Neutrophil (primary cell): ENCODE measurements around the gene POU3F1.

Experiments
- H3K27ac ChIP-seq: fragments of 200-600 bp; sonication (generic); 2 replicates; pipeline ENCODE4 v1.5.1; 2016; ENCODE audit warnings: mild to moderate bottlenecking, moderate library complexity
- H3K27me3 ChIP-seq: fragments of 200-600 bp; sonication (generic); 2 replicates; pipeline ENCODE4 v1.6.0; 2016; ENCODE audit warnings: mild to moderate bottlenecking
- H3K36me3 ChIP-seq: fragments of 200-600 bp; sonication (generic); 2 replicates; pipeline ENCODE4 v1.5.1; 2017
- H3K4me1 ChIP-seq, 2 experiments: fragments of 200-600 bp in 1 of 2; sonication (generic) in 1 of 2; 1 replicate in 1 of 2; 2 replicates in 1 of 2; pipeline versions ENCODE4 v1.5.1 to v1.6.1; 2013 to 2016; ENCODE audit warnings: low read depth in 1 of 2, low read length in 1 of 2, mild to moderate bottlenecking in 1 of 2, moderate library complexity in 1 of 2; ENCODE audit not compliant: control insufficient read depth in 1 of 2, insufficient read depth in 1 of 2
- H3K4me3 ChIP-seq, 2 experiments: fragments of 200-600 bp in 1 of 2; sonication (generic) in 1 of 2; 1 replicate in 1 of 2; 2 replicates in 1 of 2; pipeline ENCODE4 v1.5.1; 2013 to 2016; ENCODE audit warnings: low read depth in 1 of 2, low read length in 1 of 2, mild to moderate bottlenecking in 1 of 2, moderate library complexity in 1 of 2
- H3K9me3 ChIP-seq: fragments of 200-600 bp; sonication (generic); 2 replicates; pipeline ENCODE4 v1.5.1; 2016
- TF ChIP-seq, protein P1 (sequence below): fragments of 200-600 bp; sonication (generic); IDR thresholded peaks from 2 replicates; pipeline ENCODE4 v1.5.1; 2016; ENCODE audit warnings: antibody characterized with exemption

Gene POU3F1

DNA sequence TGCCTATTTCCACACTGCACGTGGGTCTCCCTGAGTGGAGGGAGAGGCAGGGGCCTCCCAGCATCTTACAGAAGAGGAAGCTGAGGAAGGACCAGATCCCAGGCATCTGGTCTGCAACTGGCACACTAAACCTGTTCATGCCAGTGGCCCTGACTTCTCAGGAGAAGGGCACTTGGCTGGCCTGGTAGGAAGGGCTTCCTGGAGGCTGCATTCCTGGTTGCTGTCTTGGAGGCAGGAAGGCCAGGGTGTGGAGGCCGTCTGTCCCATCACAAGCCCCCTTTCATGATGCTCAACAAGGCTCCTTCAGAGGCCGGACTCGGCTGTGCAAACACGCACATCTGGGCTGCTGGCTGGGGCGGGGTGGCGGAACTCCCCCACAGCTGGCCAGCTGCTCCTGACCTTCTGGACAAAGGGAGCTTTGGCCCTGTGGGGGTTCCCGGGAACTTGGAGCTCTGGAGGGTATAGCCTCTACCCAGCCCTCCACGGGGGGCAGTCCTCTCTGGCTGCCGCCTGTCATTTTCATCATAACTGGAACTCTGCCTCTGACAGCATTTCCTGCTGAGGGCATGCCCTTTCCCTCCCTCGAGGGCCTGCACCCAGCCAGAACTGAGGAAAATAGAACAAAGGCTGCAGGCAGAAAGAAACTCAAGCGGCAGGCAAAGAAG lies 39.2 kb upstream of the POU3F1 start:
- H3K36me3 ChIP-seq: no peaks in the 10 kb centered on the region
- peaks cover 21% of the 10 kb centered on the region for H3K27me3 ChIP-seq
- H3K9me3 ChIP-seq: no peaks in the 10 kb centered on the region
- no peaks in the 10 kb centered on the region for H3K4me1 ChIP-seq
- H3K27ac ChIP-seq: no peak overlapping the region
- H3K4me3 ChIP-seq: no peak overlapping the region
- TF ChIP-seq, protein P1, sequence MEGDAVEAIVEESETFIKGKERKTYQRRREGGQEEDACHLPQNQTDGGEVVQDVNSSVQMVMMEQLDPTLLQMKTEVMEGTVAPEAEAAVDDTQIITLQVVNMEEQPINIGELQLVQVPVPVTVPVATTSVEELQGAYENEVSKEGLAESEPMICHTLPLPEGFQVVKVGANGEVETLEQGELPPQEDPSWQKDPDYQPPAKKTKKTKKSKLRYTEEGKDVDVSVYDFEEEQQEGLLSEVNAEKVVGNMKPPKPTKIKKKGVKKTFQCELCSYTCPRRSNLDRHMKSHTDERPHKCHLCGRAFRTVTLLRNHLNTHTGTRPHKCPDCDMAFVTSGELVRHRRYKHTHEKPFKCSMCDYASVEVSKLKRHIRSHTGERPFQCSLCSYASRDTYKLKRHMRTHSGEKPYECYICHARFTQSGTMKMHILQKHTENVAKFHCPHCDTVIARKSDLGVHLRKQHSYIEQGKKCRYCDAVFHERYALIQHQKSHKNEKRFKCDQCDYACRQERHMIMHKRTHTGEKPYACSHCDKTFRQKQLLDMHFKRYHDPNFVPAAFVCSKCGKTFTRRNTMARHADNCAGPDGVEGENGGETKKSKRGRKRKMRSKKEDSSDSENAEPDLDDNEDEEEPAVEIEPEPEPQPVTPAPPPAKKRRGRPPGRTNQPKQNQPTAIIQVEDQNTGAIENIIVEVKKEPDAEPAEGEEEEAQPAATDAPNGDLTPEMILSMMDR: no peak

DNA sequence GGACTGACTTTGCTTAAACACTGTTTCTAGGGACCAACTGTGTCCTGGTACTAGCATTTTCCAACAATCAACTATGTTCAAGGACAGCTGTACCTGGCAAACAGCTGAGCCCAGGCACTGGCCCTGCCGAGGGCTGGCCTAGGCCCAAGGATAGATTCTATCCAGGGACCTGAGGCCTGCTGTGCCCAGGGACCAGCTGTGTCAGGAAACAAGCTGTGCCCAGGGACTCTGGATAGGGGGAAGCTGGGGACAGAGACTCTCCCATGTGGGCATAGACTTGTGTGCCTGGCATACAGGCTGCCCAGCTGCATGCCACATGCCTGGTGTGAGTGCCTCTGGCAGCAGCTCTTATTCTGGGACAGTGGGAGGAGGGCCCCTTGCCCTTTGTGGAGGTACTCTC lies 38.1 kb upstream of the POU3F1 start:
- Histone ChIP-seq H3K36me3 (no peaks in the 10 kb centered on the region), H3K27ac (no peak overlapping the region), H3K4me3 (no peak overlapping the region), H3K4me1 (no peaks in the 10 kb centered on the region), H3K9me3 (no peaks in the 10 kb centered on the region), H3K27me3 (peaks cover 14% of the 10 kb centered on the region)
- TF ChIP-seq, protein P1: no peak

DNA sequence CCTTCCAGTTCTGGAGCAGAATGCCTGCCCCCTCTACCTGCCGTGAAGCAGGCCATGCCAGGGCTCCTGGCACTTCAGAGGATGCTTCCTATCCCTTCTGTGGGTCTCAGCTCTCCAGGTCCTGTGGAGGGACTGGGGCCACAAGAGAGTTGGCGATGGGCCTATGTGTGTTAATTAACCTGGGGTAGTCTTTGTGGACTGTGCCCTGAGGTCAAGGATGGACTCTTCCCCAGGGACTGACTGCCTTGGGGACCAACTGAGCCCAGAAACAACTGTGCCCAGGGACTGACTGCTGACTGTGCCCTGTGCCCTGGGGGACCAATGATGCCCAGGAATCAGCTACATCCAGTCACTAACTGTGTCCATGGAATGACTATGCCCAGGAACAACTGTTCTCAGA lies 37.5 kb upstream of the POU3F1 start:
- Histone ChIP-seq H3K9me3 (no peaks in the 10 kb centered on the region), H3K4me1 (no peaks in the 10 kb centered on the region), H3K4me3 (no peak overlapping the region), H3K36me3 (no peaks in the 10 kb centered on the region), H3K27ac (no peak overlapping the region), H3K27me3 (peaks cover 9% of the 10 kb centered on the region)
- TF ChIP-seq, protein P1: no peak

- Histone ChIP-seq H3K9me3 (no peaks in the 10 kb centered on the region), H3K27me3 (peaks cover 3% of the 10 kb centered on the region), H3K27ac (no peak overlapping the region), H3K4me1 (no peaks in the 10 kb centered on the region), H3K36me3 (no peaks in the 10 kb centered on the region), H3K4me3 (no peak overlapping the region)
- TF ChIP-seq, protein P1: no peak
Measured at GRCh38 chr1:38083541-38083940, 36.9 kb upstream of the POU3F1 start.

GRCh38 chr1:38082769-38083263 lies 36.2 kb upstream of the POU3F1 start:
- Histone ChIP-seq H3K4me1 (no peaks in the 10 kb centered on the region), H3K27me3 (no peaks in the 10 kb centered on the region), H3K27ac (no peak overlapping the region), H3K4me3 (no peak overlapping the region), H3K9me3 (no peaks in the 10 kb centered on the region), H3K36me3 (no peaks in the 10 kb centered on the region)
- TF ChIP-seq, protein P1: no peak
